ENCODE data around the gene CLSTN2.

The CLSTN2 gene

DNA sequence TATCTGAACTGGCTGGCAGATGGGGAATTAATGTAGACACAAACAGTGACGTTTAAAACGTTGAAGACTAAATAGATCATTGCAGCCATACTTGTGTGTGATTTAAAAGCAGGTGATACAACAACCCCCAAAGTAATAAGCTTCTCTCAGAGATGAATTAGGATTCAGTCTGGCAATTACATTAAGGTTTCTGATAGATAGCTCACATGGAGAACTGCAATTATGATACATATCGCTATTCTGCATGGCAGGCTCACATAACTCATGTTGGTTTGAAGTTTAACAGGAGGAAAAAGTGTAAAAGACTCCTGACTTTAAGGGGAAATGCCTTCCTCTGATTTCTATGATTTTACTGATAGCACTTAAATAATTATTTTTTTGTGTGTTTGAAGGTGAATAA, 196.9 kb downstream of the CLSTN2 start:
- TF ChIP-seq, protein P1, sequence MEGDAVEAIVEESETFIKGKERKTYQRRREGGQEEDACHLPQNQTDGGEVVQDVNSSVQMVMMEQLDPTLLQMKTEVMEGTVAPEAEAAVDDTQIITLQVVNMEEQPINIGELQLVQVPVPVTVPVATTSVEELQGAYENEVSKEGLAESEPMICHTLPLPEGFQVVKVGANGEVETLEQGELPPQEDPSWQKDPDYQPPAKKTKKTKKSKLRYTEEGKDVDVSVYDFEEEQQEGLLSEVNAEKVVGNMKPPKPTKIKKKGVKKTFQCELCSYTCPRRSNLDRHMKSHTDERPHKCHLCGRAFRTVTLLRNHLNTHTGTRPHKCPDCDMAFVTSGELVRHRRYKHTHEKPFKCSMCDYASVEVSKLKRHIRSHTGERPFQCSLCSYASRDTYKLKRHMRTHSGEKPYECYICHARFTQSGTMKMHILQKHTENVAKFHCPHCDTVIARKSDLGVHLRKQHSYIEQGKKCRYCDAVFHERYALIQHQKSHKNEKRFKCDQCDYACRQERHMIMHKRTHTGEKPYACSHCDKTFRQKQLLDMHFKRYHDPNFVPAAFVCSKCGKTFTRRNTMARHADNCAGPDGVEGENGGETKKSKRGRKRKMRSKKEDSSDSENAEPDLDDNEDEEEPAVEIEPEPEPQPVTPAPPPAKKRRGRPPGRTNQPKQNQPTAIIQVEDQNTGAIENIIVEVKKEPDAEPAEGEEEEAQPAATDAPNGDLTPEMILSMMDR (IDR thresholded peaks at IDR 0.05): no peak
- Mint-ChIP-seq H3K4me1 (no peaks in the 10 kb centered on the region), H3K4me3 (no peak overlapping the region), H3K27me3 (ENCODE audit: low read depth, poor library complexity) (peaks cover 4% of the 10 kb centered on the region), H3K27ac (no peak overlapping the region), H3K9me3 (no peaks in the 10 kb centered on the region), H3K36me3 (ENCODE audit: low read depth) (no peaks in the 10 kb centered on the region)
- no peak for DNase-seq

DNA sequence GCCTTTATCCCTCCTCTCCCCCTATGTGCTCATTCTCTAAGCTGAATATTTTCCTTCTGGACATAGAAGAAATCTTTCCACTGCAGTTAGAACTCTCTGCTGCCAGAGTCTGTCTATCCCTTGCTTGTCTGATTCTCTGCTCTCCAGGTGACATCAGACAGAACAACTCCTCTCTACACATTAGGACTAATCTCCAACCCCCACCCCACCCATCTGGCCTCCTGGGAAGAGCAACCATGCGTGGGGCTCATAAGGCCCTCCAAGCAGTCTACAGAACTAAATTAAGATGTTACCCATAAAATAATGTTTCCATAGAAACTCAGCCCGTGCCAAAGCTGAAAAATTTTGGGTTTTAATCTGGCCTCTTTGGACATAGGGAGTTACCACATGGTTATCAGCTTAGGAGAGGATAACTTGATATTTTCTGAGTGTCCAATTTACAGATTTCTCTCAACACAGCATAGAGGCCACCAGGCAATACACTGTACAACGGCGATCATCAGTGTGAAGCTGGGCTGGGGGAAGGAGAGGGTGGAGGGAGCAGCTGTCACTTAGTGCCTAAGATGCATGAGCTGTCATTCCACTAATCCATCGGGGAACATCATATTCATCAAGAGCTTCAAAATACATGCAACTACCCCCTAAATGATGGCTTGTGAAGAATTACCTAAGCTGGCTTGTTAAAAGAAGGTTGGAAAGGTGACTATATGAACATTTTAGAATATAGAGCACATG, 199.4 kb downstream of the CLSTN2 start:
- Mint-ChIP-seq H3K27me3 (ENCODE audit: low read depth, poor library complexity) (peaks cover 4% of the 10 kb centered on the region), H3K36me3 (ENCODE audit: low read depth) (no peaks in the 10 kb centered on the region), H3K4me3 (no peak overlapping the region), H3K9me3 (no peaks in the 10 kb centered on the region), H3K27ac (no peak overlapping the region), H3K4me1 (no peaks in the 10 kb centered on the region)
- no peak for DNase-seq
- TF ChIP-seq, protein P1 (IDR thresholded peaks at IDR 0.05): no peak

DNA sequence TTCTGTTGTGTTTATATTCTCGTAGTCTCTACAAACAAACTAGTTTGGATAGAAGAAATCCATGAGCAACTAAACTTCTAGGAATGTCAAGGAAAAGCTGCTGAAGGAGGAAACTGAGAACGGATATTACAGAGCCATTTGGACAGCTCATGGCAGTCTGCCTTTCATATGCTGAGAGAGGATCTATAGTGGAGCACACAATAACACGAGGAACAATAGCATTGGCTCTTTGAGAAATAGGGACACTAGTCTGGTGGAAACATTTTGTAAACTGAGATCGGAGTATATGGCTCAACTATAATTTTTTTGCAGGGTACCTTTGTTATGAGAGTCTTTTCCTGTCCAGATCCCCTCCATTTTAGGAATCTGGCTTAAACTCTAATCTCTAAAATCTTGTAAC, 200.5 kb downstream of the CLSTN2 start:
- TF ChIP-seq, protein P1 (IDR thresholded peaks at IDR 0.05): no peak
- Mint-ChIP-seq H3K9me3 (no peaks in the 10 kb centered on the region), H3K4me3 (no peak overlapping the region), H3K4me1 (no peaks in the 10 kb centered on the region), H3K27ac (no peak overlapping the region), H3K27me3 (ENCODE audit: low read depth, poor library complexity) (peaks cover 4% of the 10 kb centered on the region), H3K36me3 (ENCODE audit: low read depth) (no peaks in the 10 kb centered on the region)
- DNase-seq: no peak

DNA sequence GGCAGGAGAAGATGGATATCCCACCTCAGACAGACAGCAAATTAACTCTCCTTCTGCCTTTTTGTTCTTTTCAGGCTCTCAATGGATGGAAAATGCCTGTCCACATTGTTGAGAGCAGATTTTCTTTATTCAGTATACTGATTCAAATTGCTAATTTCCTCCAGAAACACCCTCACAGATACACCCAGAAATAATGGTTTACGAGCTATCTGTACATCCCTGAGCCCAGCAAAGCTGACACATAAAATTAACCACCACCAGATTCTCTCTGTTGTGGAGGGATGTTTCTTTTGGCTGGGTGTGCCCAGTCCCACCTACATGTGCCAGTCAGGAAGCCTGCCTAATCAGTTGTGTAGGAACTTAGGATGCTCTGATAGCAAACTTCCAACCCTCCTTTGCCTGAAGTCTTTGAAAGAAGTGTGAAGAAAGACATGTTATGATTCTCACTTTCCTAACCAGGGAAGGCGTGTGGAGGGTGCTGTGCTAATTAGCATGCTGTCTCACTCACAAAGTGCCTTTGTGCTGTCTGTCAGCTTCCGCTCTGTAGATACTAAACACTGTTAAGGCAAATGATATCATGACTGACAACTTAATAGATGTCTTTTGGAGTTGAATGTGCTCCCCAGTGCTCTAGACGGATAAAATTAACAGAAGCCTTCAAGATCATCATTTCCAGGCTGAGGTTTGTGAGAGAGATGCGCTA, 208.5 kb downstream of the CLSTN2 start:
- Mint-ChIP-seq H3K36me3 (ENCODE audit: low read depth) (no peaks in the 10 kb centered on the region), H3K27me3 (ENCODE audit: low read depth, poor library complexity) (peaks cover 9% of the 10 kb centered on the region), H3K4me1 (no peaks in the 10 kb centered on the region), H3K4me3 (no peak overlapping the region), H3K27ac (peak overlapping the region; percentile 45), H3K9me3 (no peaks in the 10 kb centered on the region)
- TF ChIP-seq, protein P1 (IDR thresholded peaks at IDR 0.05): no peak
- no peak for DNase-seq

DNA sequence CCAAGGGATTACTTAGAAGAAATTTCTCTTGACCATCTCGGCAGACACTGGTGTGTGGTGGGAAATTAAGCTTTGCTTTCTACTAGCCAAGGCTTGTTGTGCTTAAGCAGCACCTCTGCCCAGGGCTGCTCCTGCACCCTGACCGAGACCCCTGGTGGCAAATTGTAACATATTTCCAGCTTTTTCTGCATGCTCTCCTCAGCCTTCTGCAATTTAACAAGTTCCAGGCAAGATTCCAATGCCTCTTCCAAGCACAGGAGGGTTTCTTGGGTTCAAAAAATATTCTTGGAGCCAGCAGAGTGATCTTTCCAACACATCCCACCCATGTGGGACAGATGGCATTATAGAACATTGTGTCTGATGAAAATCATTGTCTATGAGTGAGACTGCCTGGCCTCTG, 210.5 kb downstream of the CLSTN2 start:
- H3K4me1 Mint-ChIP-seq: no peaks in the 10 kb centered on the region
- H3K9me3 Mint-ChIP-seq: no peaks in the 10 kb centered on the region
- TF ChIP-seq, protein P1 (IDR thresholded peaks at IDR 0.05): no peak
- no peak for DNase-seq
- H3K27me3 Mint-ChIP-seq (ENCODE audit: low read depth, poor library complexity): peaks cover 14% of the 10 kb centered on the region
- H3K36me3 Mint-ChIP-seq (ENCODE audit: low read depth): no peaks in the 10 kb centered on the region
- no peak overlapping the region for H3K27ac Mint-ChIP-seq
- no peak overlapping the region for H3K4me3 Mint-ChIP-seq

Data from nephron progenitor cell (in vitro differentiated cells).